Spleen (tissue), 11 donors: ENCODE measurements around the gene DYSF. TPM values are rescaled to one million over a fixed set of nuclear protein-coding genes. Genes with fewer than 3 reads are reported as not detected.

Experiments used
- DNase-seq: peaks from one replicate; pipeline ENCODE4 v3.0.0-alpha.2; 2020
- H3K27ac ChIP-seq, 8 donors: fragments of 200-600 bp; sonication (generic) in 7 of 8; 1 replicate in 4 of 8; 2 replicates in 4 of 8; pipeline versions ENCODE4 v1.5.0 to v1.8.0; 2016 to 2021; ENCODE audit warnings: inconsistent platforms in 4 of 8, mild to moderate bottlenecking in 4 of 8, moderate library complexity in 1 of 8
- H3K27me3 ChIP-seq, 7 donors: fragments of 200-600 bp; sonication (generic) in 6 of 7; replicated peaks in 1 of 7; 1 replicate in 4 of 7; 2 replicates in 3 of 7; pipeline versions ENCODE4 v1.5.0 to v1.8.0; 2016 to 2021; ENCODE audit warnings: inconsistent platforms in 3 of 7, mild to moderate bottlenecking in 1 of 7
- H3K36me3 ChIP-seq, 6 donors: fragments of 200-600 bp; sonication (generic) in 5 of 6; 1 replicate in 4 of 6; 2 replicates in 2 of 6; pipeline versions ENCODE4 v1.5.0 to v1.8.0; 2016 to 2021; ENCODE audit warnings: inconsistent platforms in 2 of 6
- H3K4me1 ChIP-seq, 6 donors: fragments of 200-600 bp; sonication (generic) in 5 of 6; 1 replicate in 3 of 6; 2 replicates in 3 of 6; pipeline versions ENCODE4 v1.5.0 to v1.8.0; 2016 to 2021; ENCODE audit warnings: inconsistent platforms in 3 of 6
- H3K4me3 ChIP-seq, 8 donors: fragments of 200-600 bp; sonication (generic) in 7 of 8; 1 replicate in 4 of 8; 2 replicates in 4 of 8; pipeline versions ENCODE4 v1.5.0 to v1.8.0; 2016 to 2021; ENCODE audit warnings: inconsistent platforms in 4 of 8, mild to moderate bottlenecking in 4 of 8, moderate library complexity in 2 of 8
- H3K9me3 ChIP-seq, 8 donors: fragments of 200-600 bp; sonication (generic) in 7 of 8; 1 replicate in 4 of 8; 2 replicates in 4 of 8; pipeline versions ENCODE4 v1.5.0 to v1.8.0; 2016 to 2021; ENCODE audit warnings: inconsistent platforms in 4 of 8
- POLR2A ChIP-seq, 3 donors: fragments of 450-650 bp; IDR thresholded peaks; one replicate each; pipeline ENCODE4 v1.5.1; 2017; ENCODE audit warnings: antibody characterized with exemption in 3 of 3, mild to moderate bottlenecking in 1 of 3
- POLR2AphosphoS5 ChIP-seq, 3 donors: sonication (generic); formaldehyde crosslinking; IDR thresholded peaks; one replicate each; pipeline ENCODE4 v1.5.1; 2017; ENCODE audit warnings: antibody characterized with exemption in 3 of 3
- WGBS, 5 donors: extraction: QIAGEN DNeasy Blood & Tissue Kit in 3 of 5; methylation state at CpG; one replicate each; pipeline versions ENCODE4 v1.1.5 to v1.1.7; 2013 to 2018; 5-methylcytosine and 5-hydroxymethylcytosine counted together
- intact Hi-C: fragments of 100-400 bp; cut with DNase I; formaldehyde crosslinking; loops from one replicate; pipeline ENCODE4 v1.15.0; 2023; ENCODE audit warnings: low total_unique reads
- polyA plus RNA-seq, 3 donors: library from polyadenylated mRNA; stranded (reverse); fragments of 200-250 nt; gene quantifications; one replicate each; pipeline ENCODE4 v1.2.1, GENCODE V29; 2013
- total RNA-seq, 7 donors: library from RNA; depleted of rRNA in 3 of 7; stranded (reverse); fragments of >200 nt in 3 of 7; fragmentation: NEBNext Ultra II Directional in 4 of 7; extraction: Animal tissue kit (Norgen Biotek cat#: 25700) in 4 of 7; gene quantifications; one replicate each; pipeline versions ENCODE4 v1.1.0 to v1.2.1, GENCODE V29; 2016 to 2021
- TF ChIP-seq, protein P1 (sequence below), 11 experiments: fragments of 200-600 bp in 7 of 11; fragments of 450-650 bp in 4 of 11; sonication (generic) in 4 of 11; IDR thresholded peaks in 8 of 11; conservative IDR thresholded peaks in 3 of 11; 1 replicate in 7 of 11; 2 replicates in 4 of 11; pipeline versions ENCODE4 v1.4.0 to v1.8.0; 2016 to 2021; ENCODE audit warnings: antibody characterized with exemption in 11 of 11, inconsistent platforms in 4 of 11, mild to moderate bottlenecking in 1 of 11
- donor health status: healthy with polysubstance abuse.
- donor health status: DM: no; HTN: no; CAD: no; lungs with moderate emphysema.
- donor health status: DM: no; HTN: no; CAD: no.
- donor health status: Bipolar disorder and iron deficiency.
- donor health status: healthy.
- donor health status: DM: no; HTN: no; CAD: no.
- donor health status: DM: yes; HTN: yes; CAD: no.

DYSF gene
- total and polyA plus RNA-seq, 10 donors: 4.0 to 287 (median 124) TPM

DNA sequence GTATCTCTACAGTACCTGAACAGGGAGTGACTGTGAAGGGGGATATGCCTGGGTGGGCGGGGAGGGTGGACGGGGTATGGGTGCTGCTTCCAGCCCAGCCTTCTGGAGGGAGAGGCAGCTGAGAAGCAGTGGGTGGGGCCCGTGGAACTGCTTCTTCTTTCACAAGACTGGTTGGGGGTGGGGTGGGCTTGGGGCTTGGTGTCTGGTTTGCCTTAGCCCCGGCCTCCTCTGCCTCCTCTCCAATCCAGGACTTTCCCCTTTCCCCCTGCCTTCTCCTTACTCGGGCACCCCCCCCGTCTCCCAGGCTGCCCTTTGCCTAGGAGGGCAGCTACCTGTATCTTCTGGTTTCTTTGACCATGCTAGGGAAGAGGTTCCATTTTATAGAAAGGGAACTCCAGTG, 233.4 kb downstream of the DYSF start:
- WGBS, 5 donors: 84 to 89% (median 87%) methylated on average over 6 of the region's 6 CpGs
- no peaks in the 10 kb centered on the region for H3K9me3 ChIP-seq
- no peak for TF ChIP-seq POLR2AphosphoS5 (IDR thresholded peaks at IDR 0.05)
- TF ChIP-seq, protein P1, sequence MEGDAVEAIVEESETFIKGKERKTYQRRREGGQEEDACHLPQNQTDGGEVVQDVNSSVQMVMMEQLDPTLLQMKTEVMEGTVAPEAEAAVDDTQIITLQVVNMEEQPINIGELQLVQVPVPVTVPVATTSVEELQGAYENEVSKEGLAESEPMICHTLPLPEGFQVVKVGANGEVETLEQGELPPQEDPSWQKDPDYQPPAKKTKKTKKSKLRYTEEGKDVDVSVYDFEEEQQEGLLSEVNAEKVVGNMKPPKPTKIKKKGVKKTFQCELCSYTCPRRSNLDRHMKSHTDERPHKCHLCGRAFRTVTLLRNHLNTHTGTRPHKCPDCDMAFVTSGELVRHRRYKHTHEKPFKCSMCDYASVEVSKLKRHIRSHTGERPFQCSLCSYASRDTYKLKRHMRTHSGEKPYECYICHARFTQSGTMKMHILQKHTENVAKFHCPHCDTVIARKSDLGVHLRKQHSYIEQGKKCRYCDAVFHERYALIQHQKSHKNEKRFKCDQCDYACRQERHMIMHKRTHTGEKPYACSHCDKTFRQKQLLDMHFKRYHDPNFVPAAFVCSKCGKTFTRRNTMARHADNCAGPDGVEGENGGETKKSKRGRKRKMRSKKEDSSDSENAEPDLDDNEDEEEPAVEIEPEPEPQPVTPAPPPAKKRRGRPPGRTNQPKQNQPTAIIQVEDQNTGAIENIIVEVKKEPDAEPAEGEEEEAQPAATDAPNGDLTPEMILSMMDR (IDR thresholded peaks at IDR 0.05 in 8 of 11, conservative IDR thresholded peaks at IDR 0.05 in 3 of 11): no peak
- TF ChIP-seq POLR2A (IDR thresholded peaks at IDR 0.05): no peak
- peaks cover 0 to 87% (median 31%) of the 10 kb centered on the region in 6 donors for H3K36me3 ChIP-seq
- intact Hi-C loops: no loop called here
- H3K27me3 ChIP-seq: no peaks in the 10 kb centered on the region
- peak; percentile 18 for DNase-seq
- no peak overlapping the region for H3K27ac ChIP-seq
- no peak overlapping the region for H3K4me3 ChIP-seq
- H3K4me1 ChIP-seq: peaks cover 0 to under 1% (median 0%) of the 10 kb centered on the region in 6 donors

DNA sequence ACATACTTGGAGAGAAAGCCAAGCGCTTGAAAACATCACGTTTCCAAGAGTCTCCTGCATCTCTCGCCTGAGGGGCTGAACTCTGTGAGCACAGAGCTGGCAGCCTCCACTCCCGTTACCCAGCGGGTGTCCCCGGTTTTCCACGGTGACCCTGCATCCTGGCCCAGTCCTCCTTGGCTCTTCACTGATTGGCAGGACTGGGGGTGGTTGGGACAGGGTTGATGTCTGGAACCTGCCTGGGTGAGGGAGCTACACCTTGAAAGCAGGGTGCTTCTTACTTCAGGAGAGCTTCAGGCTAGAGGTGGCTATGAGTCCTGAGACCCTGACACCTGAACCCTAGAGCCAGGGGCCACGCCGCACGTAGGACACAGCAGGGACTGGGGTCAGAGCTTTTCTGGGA, 234.1 kb downstream of the DYSF start:
- H3K27ac ChIP-seq: no peak overlapping the region
- H3K27me3 ChIP-seq: no peaks in the 10 kb centered on the region
- H3K4me1 ChIP-seq: peaks cover 0 to 6% (median 0%) of the 10 kb centered on the region in 6 donors
- DNase-seq: peak; percentile 33
- intact Hi-C loops: no loop called here
- TF ChIP-seq POLR2A (IDR thresholded peaks at IDR 0.05): no peak
- TF ChIP-seq, protein P1 (IDR thresholded peaks at IDR 0.05 in 8 of 11, conservative IDR thresholded peaks at IDR 0.05 in 3 of 11): no peak
- no peak for TF ChIP-seq POLR2AphosphoS5 (IDR thresholded peaks at IDR 0.05)
- WGBS, 5 donors: 81 to 97% (median 87%) methylated on average over 10 of the region's 10 CpGs
- H3K4me3 ChIP-seq: no peak overlapping the region
- H3K9me3 ChIP-seq: no peaks in the 10 kb centered on the region
- peaks cover 0 to 80% (median 31%) of the 10 kb centered on the region in 6 donors for H3K36me3 ChIP-seq

DNA sequence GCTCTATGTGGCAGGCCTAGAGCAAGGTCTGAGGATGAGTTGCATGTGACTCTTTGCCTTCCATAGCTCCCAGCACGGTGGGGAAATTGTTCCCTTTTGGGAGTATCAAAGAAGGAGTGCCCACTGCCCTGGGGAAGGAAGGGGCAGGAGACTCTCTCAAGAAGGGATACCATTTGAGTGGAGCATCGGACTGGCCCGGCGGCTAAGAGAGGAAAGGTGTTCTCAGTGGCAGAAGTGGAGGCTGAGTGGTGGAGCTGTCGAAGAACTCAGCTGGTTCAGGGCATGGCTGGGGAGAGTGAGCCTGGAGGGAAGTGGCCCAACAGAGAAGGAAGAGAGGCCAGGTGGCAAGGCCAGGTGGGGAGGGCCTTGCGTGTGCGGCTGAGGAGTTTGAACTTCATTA, 235.2 kb downstream of the DYSF start:
- peaks cover 0 to 6% (median 0%) of the 10 kb centered on the region in 6 donors for H3K4me1 ChIP-seq
- H3K4me3 ChIP-seq: no peak overlapping the region
- peak; percentile 47 for DNase-seq
- WGBS, 5 donors: 84 to 96% (median 92%) methylated on average over 7 of the region's 7 CpGs
- intact Hi-C loops: no loop called here
- no peaks in the 10 kb centered on the region for H3K9me3 ChIP-seq
- TF ChIP-seq, protein P1 (IDR thresholded peaks at IDR 0.05 in 8 of 11, conservative IDR thresholded peaks at IDR 0.05 in 3 of 11): no peak
- TF ChIP-seq POLR2AphosphoS5 (IDR thresholded peaks at IDR 0.05): peak in 1 of 3 donors; percentile 44
- H3K27ac ChIP-seq: no peak overlapping the region
- H3K36me3 ChIP-seq: peaks cover 0 to 69% (median 25%) of the 10 kb centered on the region in 6 donors
- H3K27me3 ChIP-seq: no peaks in the 10 kb centered on the region

DNA sequence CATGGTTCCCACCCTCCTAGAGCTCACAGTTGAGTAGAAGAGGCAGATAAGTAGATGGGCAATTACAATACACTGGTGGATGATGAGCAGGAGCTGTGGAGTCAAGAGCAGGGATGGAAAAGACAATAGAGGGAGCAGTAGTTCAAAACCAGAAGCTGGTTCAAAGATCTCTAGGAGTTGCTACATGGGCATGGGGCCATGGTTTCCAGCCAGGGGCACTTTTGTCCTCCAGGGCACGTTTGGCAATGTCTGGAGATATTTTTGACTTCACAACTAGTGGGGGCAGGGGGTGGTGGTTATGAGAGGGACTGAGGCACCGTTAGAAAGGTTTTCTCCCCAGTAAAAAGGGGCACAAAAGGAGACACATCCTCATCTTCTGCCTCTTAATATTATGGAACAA, 236.0 kb downstream of the DYSF start:
- WGBS, 5 donors: 63 to 81% (median 72%) methylated on average over 2 of the region's 2 CpGs
- no peak for TF ChIP-seq POLR2A (IDR thresholded peaks at IDR 0.05)
- TF ChIP-seq, protein P1 (IDR thresholded peaks at IDR 0.05 in 8 of 11, conservative IDR thresholded peaks at IDR 0.05 in 3 of 11): no peak
- no peak for TF ChIP-seq POLR2AphosphoS5 (IDR thresholded peaks at IDR 0.05)
- Histone ChIP-seq H3K27me3 (peaks cover 0 to 2% (median 0%) of the 10 kb centered on the region in 7 donors), H3K4me1 (peaks cover 0 to 6% (median 0%) of the 10 kb centered on the region in 6 donors), H3K27ac (no peak overlapping the region), H3K4me3 (no peak overlapping the region), H3K36me3 (peaks cover 0 to 61% (median 16%) of the 10 kb centered on the region in 6 donors), H3K9me3 (no peaks in the 10 kb centered on the region)
- no peak for DNase-seq
- intact Hi-C loops: no loop called here
